ENCODE data around the gene BARX2. TPM values are rescaled to one million over a fixed set of nuclear protein-coding genes. Genes with fewer than 3 reads are reported as not detected.

BARX2 gene
- total RNA-seq, 1 experiment from 2014 or later: not detected

DNA sequence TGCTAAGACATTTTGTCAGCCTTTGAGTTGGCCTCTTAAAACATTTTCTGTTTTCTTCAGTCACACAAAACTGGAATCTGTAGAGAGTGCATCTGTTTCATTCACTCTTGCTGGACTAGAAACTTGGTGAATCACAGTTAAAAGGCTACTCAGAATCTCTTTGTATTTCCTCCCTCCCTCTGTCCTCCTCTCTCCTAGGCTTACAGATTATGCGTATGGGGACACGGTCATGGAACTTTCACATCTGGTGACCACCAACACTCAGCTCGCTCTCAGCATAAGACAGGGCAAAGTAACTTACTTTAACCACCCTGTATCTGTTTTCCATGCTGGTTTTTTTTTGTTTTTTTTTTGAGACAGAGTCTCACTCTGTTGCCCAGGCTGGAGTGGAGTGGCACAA lies 50.4 kb downstream of the BARX2 start:
- DNase-seq (ENCODE audit: low read depth): no peak
- in situ Hi-C loops (cut with HindIII; ENCODE audit: low pct_unique_long_range_greater_than_20kb, low sequenced_read_pairs): no loop called here

DNA sequence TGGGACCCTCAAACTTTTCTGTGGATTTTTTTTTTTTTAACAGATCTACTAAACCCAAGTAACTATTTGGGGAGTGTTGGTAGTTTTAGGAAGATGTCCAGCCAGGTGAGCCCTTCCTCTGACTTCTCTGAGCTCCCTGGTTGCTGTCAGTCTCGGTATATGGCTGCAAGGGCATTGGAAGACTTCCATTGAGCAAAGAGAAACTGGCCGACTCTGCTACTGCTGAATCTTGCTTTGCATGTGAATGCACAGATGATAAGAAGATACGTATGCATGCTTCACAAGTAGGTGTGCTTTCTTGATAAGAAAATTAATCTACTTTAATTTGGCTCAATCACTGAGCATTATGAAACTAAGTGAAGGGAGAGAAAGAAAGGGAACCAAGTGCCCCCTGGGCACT lies 51.1 kb downstream of the BARX2 start:
- DNase-seq (ENCODE audit: low read depth): no peak
- in situ Hi-C loops (cut with HindIII; ENCODE audit: low pct_unique_long_range_greater_than_20kb, low sequenced_read_pairs): no loop called here

DNA sequence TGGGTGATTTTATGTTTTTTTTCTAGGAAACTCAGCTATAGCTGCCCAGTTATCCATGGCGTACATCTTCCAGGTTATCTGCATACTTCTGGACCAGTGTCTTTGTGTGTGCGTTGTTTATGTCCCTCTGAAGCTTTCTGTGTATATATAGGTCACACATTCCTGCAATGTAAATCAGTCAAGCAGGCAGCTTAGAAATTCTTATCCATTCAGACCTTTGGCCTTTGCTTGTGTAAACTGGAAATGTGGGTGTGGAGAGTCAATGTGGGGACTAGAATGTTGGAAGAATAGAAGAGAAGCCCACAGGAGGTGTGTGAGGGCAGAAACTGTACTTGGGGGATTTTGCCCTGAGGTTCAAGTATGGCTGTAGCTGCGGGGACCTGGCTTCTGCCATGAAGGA lies 51.7 kb downstream of the BARX2 start:
- DNase-seq (ENCODE audit: low read depth): no peak
- in situ Hi-C loops (cut with HindIII; ENCODE audit: low pct_unique_long_range_greater_than_20kb, low sequenced_read_pairs): no loop called here

DNA sequence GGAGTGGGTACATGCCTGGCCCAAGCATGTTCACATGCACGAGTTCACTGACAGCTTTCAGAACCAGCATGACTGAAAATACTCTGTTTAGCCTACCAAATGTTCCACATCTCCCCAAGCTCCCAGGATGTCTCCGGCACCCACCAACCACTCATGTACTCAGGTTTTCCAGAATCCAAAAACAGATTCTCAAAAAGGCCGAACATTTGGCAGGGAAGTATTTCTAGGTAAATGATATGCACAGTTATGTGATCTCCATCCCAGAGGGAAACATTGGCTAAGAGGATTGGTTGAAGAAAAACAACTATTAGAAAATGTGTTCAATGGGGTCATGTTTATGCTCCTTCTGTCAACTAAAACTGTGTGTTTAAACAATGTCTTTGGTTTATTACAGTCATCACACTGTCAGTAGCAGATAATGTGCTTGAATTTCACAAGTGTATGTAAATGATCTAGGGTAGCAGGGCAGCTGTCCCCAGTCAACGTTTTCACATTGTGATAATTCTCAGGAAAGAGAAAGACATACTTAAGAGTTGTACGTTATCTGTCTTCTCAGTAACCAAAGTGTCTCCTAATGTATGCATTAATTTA lies 52.3 kb downstream of the BARX2 start:
- in situ Hi-C loops (cut with HindIII; ENCODE audit: low pct_unique_long_range_greater_than_20kb, low sequenced_read_pairs): no loop called here
- no peak for DNase-seq (ENCODE audit: low read depth)

DNA sequence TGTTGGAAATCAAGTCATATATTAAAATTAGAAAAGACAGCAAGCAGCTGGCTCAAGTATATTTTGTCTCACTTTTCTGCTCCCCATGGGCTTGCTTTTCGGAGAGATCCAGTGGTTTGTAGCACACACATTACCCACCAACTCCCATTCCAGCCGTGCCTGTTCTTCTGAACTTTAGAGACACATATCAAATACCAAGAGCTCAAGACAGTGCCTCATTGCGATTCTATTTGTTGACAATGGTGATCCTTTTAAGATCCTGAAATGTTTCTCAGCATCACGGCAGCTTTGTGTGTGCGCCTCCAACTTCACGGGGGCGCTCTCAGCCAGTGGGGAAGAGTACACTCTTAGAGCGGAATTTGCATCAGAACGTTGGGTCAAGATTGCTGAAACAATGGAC lies 52.9 kb downstream of the BARX2 start:
- in situ Hi-C loops (cut with HindIII; ENCODE audit: low pct_unique_long_range_greater_than_20kb, low sequenced_read_pairs): no loop called here
- no peak for DNase-seq (ENCODE audit: low read depth)

DNA sequence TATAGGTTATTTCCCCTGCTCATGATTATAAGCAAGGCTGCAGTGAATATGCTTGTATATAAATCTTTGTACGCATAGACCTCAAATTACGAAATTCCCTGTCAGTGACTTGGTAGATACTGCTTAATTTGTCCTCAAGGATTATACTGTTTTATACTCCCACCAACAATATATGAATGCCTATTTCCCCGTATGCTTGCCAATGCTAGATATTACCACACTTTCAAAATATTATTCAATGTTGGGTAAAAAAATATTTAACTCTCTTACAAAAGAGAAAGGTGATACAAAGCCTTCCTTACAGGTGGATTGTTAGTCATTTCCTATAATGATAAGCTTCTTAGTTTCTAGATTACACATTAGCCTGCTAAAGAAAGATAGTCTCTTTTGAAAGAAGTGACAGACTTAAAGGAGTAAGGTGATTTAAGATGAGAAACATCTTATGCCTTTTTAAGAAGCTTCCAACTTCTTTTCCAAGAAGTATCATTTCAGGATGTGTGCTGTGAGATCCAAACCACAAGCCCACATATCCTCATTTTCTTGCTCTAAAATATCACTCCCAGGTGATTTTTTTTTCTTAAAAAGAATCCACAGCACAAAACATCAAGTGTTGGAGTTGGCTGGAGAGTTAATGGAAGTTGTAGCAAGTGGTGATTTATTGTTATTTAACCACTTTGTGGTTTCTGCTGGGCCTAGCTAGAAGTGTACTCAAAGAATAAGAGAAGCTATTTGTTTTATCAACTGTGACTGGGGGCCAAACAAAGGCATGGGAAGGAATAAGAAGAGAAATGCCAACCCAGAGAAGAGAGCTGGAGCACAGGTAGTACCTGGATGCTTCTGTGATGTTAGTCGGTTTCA lies 59.2 kb downstream of the BARX2 start:
- DNase-seq (ENCODE audit: low read depth): peak; percentile 25
- in situ Hi-C loops (cut with HindIII; ENCODE audit: low pct_unique_long_range_greater_than_20kb, low sequenced_read_pairs): no loop called here

DNA sequence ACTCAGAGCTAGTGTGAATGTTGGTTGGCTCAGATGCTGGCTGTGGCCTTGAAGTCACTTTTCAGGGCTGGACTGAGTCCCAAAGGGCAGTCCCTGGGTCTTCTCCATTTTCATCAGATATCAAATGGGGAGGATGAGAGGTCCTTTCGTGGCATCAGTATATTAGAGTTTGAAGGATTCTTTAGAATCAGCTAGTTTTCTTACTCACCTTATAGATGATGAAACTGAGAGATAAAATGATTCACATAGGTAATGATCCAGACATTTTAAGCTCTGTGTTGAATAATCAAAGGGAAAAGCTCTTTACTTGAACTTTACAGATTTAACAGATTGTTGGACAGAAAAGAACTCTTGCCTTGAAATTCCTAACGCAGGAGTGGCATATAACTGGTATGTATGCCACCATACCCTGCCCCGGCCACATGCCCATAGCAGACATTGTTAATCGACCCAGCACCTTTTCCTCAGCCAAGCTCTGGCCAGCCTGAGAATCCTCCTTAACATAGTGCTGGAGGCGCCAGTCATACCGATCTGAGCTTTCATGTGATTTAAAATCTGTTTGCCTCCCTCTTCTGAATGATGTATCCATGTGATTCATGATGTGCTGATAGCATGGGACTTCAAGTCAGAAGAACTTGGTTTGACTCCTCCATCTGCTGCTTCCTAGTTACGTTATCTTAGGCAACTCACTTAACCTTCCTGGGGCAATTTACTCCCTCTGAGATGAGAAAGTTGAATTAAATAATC lies 60.0 kb downstream of the BARX2 start:
- in situ Hi-C loops (cut with HindIII; ENCODE audit: low pct_unique_long_range_greater_than_20kb, low sequenced_read_pairs): no loop called here

DNA sequence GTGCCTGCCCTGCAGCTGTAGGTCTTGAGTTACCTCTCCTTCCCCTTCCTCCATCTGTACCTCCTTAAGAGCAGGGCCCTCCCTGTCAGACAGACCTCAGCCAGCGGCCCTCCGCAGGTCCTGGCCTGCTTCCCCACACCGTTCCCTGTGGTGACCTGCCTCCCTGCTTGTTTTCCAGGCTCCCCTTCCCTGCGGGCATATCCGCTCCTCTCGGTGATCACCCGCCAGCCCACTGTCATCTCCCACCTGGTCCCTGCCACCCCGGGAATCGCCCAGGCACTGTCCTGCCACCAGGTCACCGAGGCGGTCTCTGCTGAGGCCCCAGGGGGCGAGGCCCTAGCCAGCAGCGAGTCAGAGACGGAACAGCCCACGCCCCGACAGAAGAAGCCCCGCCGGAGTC lies 60.9 kb downstream of the BARX2 start:
- no peak for DNase-seq (ENCODE audit: low read depth)
- in situ Hi-C loops (cut with HindIII; ENCODE audit: low pct_unique_long_range_greater_than_20kb, low sequenced_read_pairs): no loop called here

More for the DNA sequence above, 60.0 kb downstream of the BARX2 start:
- no peak for DNase-seq (ENCODE audit: low read depth)

DNA sequence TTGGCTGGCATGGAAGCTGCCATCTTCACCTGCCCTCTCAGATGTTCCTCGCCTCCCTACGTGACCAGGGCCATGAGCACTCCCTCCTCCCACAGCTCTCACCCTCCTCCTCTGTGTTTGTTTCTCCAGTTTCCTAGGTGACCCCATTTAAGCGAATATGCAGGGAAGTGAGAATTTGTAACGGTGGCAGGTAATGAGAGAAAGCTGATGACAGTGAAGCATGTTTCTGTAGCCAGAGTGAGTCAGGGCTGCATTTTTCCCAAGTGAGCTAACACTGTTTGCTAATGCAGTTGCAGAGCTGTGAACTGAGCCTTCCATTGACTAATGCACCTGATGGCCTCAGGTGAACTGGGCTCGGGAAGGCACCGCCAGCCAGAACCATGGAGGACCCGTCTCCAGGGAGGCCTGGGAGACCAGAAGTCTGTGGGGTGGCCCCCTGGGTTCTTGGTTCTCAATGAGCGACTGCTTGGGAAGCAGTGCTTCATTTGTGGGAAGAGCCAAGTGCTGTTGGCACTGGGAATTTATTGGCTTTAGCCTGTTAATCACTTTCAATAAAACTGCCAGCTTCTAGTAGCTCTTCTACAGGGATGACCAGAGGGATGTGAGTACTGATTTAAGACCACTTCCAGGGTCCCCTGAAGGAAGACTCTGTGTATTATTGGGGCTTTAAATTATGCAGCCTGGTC lies 64.5 kb downstream of the BARX2 start:
- in situ Hi-C loops (cut with HindIII; ENCODE audit: low pct_unique_long_range_greater_than_20kb, low sequenced_read_pairs): no loop called here
- DNase-seq (ENCODE audit: low read depth): peak; percentile 75

DNA sequence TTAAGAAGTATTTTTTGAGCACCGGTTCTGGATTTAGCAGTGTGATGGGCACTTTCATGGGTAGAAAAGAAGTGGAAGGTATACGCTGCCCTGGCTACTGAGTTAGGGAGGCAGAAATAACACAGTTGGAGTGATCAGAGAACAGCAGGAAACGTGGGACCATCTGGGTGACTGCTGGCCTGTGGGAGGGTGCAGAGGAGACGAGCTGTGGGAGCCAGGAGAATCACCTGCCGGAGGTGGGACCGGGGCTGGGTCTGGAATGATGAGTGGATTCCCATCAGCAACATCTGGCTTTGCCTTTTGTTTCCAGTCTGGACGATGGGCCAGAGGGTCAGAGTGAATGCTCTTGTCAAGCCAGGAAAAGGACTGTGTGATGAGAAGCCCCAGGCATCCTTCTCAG lies 66.5 kb downstream of the BARX2 start:
- no peak for DNase-seq (ENCODE audit: low read depth)
- in situ Hi-C loops (cut with HindIII; ENCODE audit: low pct_unique_long_range_greater_than_20kb, low sequenced_read_pairs): no loop called here

DNA sequence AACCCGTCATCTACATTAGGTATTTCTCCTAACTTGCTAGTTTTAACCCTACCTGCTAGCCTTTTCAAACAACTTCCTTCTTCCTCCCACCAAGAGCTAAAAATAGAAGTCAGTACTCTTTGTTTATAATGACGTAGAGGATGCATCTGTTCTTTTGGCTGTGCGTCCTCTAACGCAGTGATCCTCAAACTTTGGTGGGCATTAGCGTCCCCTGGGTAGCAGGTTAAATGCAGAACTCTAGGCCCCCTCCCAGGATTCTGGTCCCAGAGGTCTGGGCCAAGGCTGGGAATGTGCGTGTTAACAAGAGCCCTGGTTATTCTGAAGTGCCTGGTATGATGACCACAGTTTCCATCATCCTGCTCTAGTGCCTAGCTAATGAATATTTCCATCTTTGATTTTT lies 67.6 kb downstream of the BARX2 start:
- in situ Hi-C loops (cut with HindIII; ENCODE audit: low pct_unique_long_range_greater_than_20kb, low sequenced_read_pairs): no loop called here
- DNase-seq (ENCODE audit: low read depth): no peak

DNA sequence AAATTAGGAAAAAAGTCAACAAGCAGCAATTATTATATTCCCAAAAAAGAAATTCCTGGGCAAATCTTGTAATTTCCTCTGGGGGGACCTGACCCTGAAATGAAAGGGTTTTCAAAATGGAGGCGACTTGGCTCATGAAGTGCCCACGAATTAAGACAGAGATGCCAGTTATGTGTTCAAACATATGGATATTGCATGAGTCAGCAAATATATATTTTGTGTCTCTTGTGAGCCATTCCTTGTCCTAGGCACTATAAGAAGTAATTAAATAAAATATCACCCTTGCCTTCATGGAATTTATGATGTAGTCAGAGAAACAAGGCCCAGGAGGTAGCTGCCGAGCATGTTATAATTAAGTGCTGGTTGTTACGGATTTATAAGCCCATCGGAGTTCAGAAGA lies 68.6 kb downstream of the BARX2 start:
- in situ Hi-C loops (cut with HindIII; ENCODE audit: low pct_unique_long_range_greater_than_20kb, low sequenced_read_pairs): no loop called here
- DNase-seq (ENCODE audit: low read depth): no peak

DNA sequence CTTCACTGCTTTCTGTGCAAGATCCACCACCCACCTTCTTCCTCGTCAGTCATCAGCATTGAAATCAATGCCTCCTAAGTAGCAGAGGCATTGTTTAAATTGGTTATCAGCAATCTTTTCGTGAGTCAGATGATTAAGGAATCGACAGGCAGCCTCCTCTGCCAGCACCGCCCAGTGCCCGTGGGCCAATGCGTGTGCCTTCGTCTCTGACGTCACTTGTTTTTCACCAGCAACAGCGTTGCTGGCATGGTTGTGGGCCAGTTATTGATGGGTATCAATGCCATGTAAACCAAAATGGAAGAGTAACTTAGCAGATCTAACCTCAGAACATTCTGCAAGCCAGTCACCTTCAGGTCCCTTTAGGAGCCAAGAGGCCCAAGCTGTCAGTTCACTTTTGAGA lies 69.6 kb downstream of the BARX2 start:
- in situ Hi-C loops (cut with HindIII; ENCODE audit: low pct_unique_long_range_greater_than_20kb, low sequenced_read_pairs): no loop called here
- DNase-seq (ENCODE audit: low read depth): no peak

DNA sequence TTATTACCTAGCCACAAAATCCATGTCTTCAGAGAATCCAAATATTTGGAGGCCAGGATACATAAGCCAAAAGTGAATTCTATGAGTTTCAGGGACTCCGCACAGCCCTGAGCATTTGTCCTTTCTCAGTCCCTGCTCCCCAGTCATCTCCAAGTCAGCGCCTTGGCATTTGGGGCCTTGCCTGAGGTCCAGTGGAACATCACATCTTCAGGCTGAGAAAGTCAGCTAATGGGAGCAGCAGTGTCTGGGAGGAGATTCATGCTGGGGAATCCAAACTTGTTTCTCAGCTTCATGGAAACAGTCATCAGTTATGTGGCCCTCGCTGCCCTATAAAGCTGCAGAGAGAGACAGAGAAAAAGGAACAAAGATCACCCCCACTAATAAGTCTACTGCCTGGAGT lies 70.9 kb downstream of the BARX2 start:
- no peak for DNase-seq (ENCODE audit: low read depth)
- in situ Hi-C loops (cut with HindIII; ENCODE audit: low pct_unique_long_range_greater_than_20kb, low sequenced_read_pairs): no loop called here

DNA sequence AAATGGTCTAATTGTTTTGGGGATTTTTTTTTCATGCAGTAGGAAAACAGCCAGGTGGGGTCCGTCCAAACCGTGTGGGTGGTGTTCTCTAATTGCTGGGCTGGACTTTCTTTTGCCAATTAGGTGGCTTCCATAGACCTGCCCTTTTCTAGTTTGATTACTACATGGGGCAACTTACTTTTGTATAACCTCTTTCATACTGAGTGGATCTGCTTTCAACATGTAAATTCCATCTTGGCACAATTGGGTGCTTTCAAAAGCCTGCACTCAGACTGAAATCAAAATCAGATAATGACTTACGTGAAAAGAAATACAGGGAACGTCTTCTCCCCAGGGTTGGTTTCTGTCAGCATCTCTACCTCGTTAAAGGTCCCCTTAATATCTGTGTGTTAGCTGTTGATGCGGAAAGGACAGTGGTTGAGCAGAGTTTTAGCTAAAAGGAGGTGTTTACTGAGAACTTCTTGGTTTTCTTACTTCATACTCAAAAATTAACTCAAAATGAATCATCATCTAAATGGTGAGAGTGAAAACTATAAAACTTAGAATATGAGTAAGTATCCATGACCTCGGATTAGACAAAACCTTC lies 72.1 kb downstream of the BARX2 start:
- in situ Hi-C loops (cut with HindIII; ENCODE audit: low pct_unique_long_range_greater_than_20kb, low sequenced_read_pairs): no loop called here

DNA sequence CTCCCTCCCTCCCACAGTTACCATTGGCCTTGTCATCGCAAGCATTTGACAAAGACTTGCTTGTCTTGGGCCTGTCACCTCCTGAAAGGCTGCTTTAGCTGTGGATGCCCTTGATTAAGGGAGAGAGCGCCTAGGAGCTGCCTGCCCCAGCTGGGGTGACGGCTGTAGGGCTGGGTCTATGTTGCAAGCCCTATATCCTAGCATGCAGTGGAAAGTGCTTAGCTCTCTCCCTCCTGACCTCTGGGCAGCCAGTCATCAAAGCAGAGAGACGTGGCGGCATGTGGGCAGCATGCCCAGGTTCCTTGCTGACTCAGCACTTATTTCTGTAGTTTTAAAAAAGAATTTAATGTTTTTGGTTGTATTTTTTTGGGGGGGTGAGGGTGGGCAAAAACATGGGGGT lies 75.9 kb downstream of the BARX2 start:
- DNase-seq (ENCODE audit: low read depth): no peak

More for the DNA sequence above, 72.1 kb downstream of the BARX2 start:
- no peak for DNase-seq (ENCODE audit: low read depth)

DNA sequence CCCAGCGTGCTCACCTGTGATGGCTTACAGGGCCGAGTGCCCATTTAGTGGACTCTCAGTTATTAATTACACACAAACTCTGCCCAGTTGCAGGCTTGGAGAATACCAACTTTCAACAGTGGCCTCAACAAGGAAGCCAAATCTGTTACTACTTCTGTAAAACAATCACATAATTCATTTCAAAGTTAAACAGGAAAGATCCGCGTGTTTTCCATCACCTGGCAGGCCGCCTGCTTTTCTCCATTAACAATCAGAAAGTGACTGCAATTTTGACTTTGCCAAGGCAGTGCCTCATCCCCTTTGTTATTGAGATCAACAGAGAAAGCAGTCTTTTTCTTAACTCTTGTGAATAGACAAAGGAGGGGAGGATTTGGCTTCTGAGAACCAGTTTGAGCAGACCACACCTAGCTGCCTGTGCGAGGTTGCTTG lies 77.7 kb downstream of the BARX2 start:
- in situ Hi-C loops (cut with HindIII; ENCODE audit: low pct_unique_long_range_greater_than_20kb, low sequenced_read_pairs): no loop called here

More for the DNA sequence above, 75.9 kb downstream of the BARX2 start:
- in situ Hi-C loops (cut with HindIII; ENCODE audit: low pct_unique_long_range_greater_than_20kb, low sequenced_read_pairs): no loop called here

DNA sequence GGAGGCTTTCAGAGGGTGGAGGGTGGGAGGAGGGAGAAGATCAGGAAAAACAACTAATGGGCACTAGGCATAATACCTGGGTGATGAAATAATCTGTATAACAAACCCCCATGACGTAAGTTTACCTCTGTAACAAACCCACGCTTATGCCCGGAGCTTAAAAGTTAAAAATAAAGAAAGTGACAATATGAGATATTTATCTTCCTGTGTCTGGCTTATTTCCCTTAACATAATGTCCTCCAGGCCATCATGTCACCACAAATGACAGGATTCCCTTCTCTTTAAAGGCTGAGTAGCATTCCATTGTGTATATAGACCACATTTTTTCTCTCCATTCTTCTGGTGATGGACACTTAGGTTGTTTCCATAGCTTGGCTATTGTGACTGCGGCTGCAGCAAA lies 79.5 kb downstream of the BARX2 start:
- in situ Hi-C loops (cut with HindIII; ENCODE audit: low pct_unique_long_range_greater_than_20kb, low sequenced_read_pairs): no loop called here
- no peak for DNase-seq (ENCODE audit: low read depth)

More for the DNA sequence above, 77.7 kb downstream of the BARX2 start:
- no peak for DNase-seq (ENCODE audit: low read depth)

All from Caki2 (cell line).